Loucy (cell line): ENCODE data around the gene NUAK1.
"Not testable (repeated sequence)": the region's sequence is repeated elsewhere in the genome, so short reads cannot be mapped to it uniquely, and the experiment has no call there.

Source experiments
- H2AFZ ChIP-seq: fragments of 200-600 bp; sonication (generic); 2 replicates; pipeline ENCODE4 v1.6.0; 2016; ENCODE audit warnings: antibody characterized with exemption, mild to moderate bottlenecking, low read length, moderate library complexity
- H3F3A ChIP-seq: fragments of 200-600 bp; 2 replicates; pipeline ENCODE4 v1.6.0; 2016; ENCODE audit warnings: antibody characterized with exemption, low read depth, mild to moderate bottlenecking
- H3K27me3 ChIP-seq: fragments of 200-600 bp; sonication (generic); 2 replicates; pipeline ENCODE4 v1.6.1; 2014; ENCODE audit warnings: low read length, mild to moderate bottlenecking; ENCODE audit not compliant: insufficient read depth, poor library complexity, severe bottlenecking
- H3K36me3 ChIP-seq: fragments of 200-600 bp; sonication (generic); 2 replicates; pipeline ENCODE4 v1.6.1; 2016; ENCODE audit warnings: low read length; ENCODE audit not compliant: insufficient read depth
- H3K4me1 ChIP-seq: fragments of 200-600 bp; sonication (generic); 2 replicates; pipeline ENCODE4 v1.5.1; 2014; ENCODE audit warnings: low read length, mild to moderate bottlenecking; ENCODE audit not compliant: insufficient read depth, poor library complexity, severe bottlenecking
- H3K4me2 ChIP-seq: fragments of 200-600 bp; sonication (generic); 2 replicates; pipeline ENCODE4 v1.6.0; 2014; ENCODE audit warnings: antibody characterized with exemption, low read length, low read depth, mild to moderate bottlenecking; ENCODE audit not compliant: poor library complexity, severe bottlenecking
- H3K4me3 ChIP-seq: fragments of 200-600 bp; sonication (generic); 2 replicates; pipeline ENCODE4 v1.5.1; 2014; ENCODE audit warnings: low read length, mild to moderate bottlenecking, mixed read lengths; ENCODE audit not compliant: poor library complexity, severe bottlenecking
- H3K79me2 ChIP-seq: fragments of 200-600 bp; sonication (generic); 2 replicates; pipeline ENCODE4 v1.6.1; 2014; ENCODE audit warnings: low read length; ENCODE audit not compliant: insufficient read depth
- H3K9ac ChIP-seq: fragments of 200-600 bp; sonication (generic); 2 replicates; pipeline ENCODE4 v1.6.0; 2014; ENCODE audit warnings: mild to moderate bottlenecking, low read depth, low read length, moderate library complexity; ENCODE audit not compliant: poor library complexity, severe bottlenecking
- H3K9me2 ChIP-seq: fragments of 200-600 bp; sonication (generic); replicated peaks from 2 replicates; pipeline ENCODE4 v1.6.1; 2016; ENCODE audit warnings: low read depth, low read length, mixed read lengths
- H3K9me3 ChIP-seq: fragments of 200-600 bp; sonication (generic); 2 replicates; pipeline ENCODE4 v1.6.1; 2014; ENCODE audit warnings: mild to moderate bottlenecking, antibody characterized with exemption, low read length, low read depth; ENCODE audit not compliant: insufficient read depth
- H4K20me1 ChIP-seq: fragments of 200-600 bp; sonication (generic); 2 replicates; pipeline ENCODE4 v1.6.0; 2014; ENCODE audit warnings: antibody characterized with exemption, low read length, mild to moderate bottlenecking; ENCODE audit not compliant: insufficient read depth, poor library complexity, severe bottlenecking
- EZH2phosphoT487 ChIP-seq: fragments of 200-600 bp; IDR thresholded peaks from 2 replicates; pipeline ENCODE4 v1.6.1; 2018; ENCODE audit warnings: antibody characterized with exemption, mild to moderate bottlenecking, moderate library complexity, borderline replicate concordance
- TF ChIP-seq, protein P1 (sequence below): fragments of 200-600 bp; sonication (generic); conservative IDR thresholded peaks from 2 replicates; pipeline ENCODE4 v1.5.1; 2014; ENCODE audit warnings: mild to moderate bottlenecking, antibody characterized with exemption, low read length

Gene NUAK1

GRCh38 chr12:106019144-106019543 is 119.6 kb downstream of the NUAK1 start:
- H3K27me3 ChIP-seq = no peaks in the 10 kb centered on the region
- no peak overlapping the region for H3K4me2 ChIP-seq
- no peaks in the 10 kb centered on the region for H3K36me3 ChIP-seq
- H2AFZ ChIP-seq = no peak overlapping the region
- H4K20me1 ChIP-seq = no peaks in the 10 kb centered on the region
- TF ChIP-seq, protein P1, sequence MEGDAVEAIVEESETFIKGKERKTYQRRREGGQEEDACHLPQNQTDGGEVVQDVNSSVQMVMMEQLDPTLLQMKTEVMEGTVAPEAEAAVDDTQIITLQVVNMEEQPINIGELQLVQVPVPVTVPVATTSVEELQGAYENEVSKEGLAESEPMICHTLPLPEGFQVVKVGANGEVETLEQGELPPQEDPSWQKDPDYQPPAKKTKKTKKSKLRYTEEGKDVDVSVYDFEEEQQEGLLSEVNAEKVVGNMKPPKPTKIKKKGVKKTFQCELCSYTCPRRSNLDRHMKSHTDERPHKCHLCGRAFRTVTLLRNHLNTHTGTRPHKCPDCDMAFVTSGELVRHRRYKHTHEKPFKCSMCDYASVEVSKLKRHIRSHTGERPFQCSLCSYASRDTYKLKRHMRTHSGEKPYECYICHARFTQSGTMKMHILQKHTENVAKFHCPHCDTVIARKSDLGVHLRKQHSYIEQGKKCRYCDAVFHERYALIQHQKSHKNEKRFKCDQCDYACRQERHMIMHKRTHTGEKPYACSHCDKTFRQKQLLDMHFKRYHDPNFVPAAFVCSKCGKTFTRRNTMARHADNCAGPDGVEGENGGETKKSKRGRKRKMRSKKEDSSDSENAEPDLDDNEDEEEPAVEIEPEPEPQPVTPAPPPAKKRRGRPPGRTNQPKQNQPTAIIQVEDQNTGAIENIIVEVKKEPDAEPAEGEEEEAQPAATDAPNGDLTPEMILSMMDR = no peak
- no peak for TF ChIP-seq EZH2phosphoT487
- H3K4me3 ChIP-seq = no peak overlapping the region
- no peaks in the 10 kb centered on the region for H3K4me1 ChIP-seq
- H3K9ac ChIP-seq = no peak overlapping the region
- no peaks in the 10 kb centered on the region for H3K9me2 ChIP-seq
- H3F3A ChIP-seq = no peaks in the 10 kb centered on the region
- H3K9me3 ChIP-seq = peaks cover 12% of the 10 kb centered on the region
- H3K79me2 ChIP-seq = no peaks in the 10 kb centered on the region

DNA sequence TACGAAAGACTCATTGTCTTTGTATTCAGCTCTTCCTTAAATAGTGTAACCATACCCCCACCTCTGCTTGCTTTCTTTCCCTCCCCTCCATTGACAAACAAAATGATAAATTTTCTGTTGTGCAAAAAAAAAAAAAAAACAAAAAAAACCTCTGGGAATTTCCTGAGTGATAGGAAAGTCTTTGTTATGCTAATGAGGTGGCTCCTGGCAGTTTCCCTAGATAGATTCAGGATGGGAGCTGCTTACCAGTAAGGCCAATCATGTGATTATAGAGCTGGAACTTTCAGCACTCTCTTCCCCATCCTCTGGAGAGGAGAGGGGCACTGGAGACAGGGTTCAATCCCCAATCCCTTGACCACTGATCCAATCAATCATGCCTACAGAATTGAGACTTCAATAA is 120.5 kb downstream of the NUAK1 start:
- Histone ChIP-seq H2AFZ (no peak overlapping the region), H3K9me2 (no peaks in the 10 kb centered on the region), H3K4me3 (no peak overlapping the region), H3K4me2 (no peak overlapping the region), H3K4me1 (no peaks in the 10 kb centered on the region), H3K27me3 (no peaks in the 10 kb centered on the region), H3K9ac (no peak overlapping the region), H4K20me1 (no peaks in the 10 kb centered on the region), H3K9me3 (peaks cover 12% of the 10 kb centered on the region), H3K79me2 (no peaks in the 10 kb centered on the region), H3K36me3 (no peaks in the 10 kb centered on the region), H3F3A (no peaks in the 10 kb centered on the region)
- no peak for TF ChIP-seq EZH2phosphoT487

DNA sequence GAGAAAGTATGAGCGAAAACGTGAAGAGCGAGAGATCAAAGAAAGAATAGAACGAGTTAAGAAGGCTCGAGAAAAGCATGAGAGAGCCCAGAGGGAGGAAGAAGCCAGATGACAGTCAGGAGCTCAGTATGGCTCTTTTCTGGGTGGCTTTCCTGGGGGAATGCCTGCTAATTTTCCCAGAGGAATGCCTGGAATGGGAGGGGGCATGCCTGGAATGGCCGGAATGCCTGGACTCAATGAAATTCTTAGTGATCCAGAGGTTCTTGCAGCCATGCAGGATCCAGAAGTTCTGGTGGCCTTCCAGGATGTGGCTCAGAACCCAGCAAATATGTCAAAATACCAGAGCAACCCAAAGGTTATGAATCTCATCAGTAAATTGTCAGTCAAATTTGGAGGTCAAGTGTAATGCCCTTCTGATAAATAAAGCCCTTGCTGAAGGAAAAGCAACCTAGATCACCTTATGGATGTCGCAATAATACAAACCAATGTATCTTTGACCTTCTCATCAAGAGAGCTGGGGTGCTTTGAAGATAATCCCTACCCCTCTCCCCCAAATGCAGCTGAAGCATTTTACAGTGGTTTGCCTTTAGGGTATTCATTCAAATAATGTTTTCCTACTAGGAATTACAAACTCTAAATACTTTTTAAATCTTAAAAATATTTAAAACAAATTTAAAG is 122.0 kb downstream of the NUAK1 start:
- H3K27me3 ChIP-seq, H2AFZ ChIP-seq, H3K36me3 ChIP-seq, H3K9me2 ChIP-seq, H3K4me1 ChIP-seq, H3K4me3 ChIP-seq, H3F3A ChIP-seq, H4K20me1 ChIP-seq, H3K9ac ChIP-seq, H3K79me2 ChIP-seq, H3K4me2 ChIP-seq: not testable (repeated sequence)
- peaks cover 12% of the 10 kb centered on the region for H3K9me3 ChIP-seq

GRCh38 chr12:106015646-106016045 is 123.1 kb downstream of the NUAK1 start:
- no peaks in the 10 kb centered on the region for H3F3A ChIP-seq
- TF ChIP-seq, protein P1 = no peak
- TF ChIP-seq EZH2phosphoT487 = no peak
- H3K36me3 ChIP-seq = no peaks in the 10 kb centered on the region
- H3K4me1 ChIP-seq = no peaks in the 10 kb centered on the region
- no peak overlapping the region for H3K4me3 ChIP-seq
- no peak overlapping the region for H3K4me2 ChIP-seq
- H4K20me1 ChIP-seq = no peaks in the 10 kb centered on the region
- H3K27me3 ChIP-seq = no peaks in the 10 kb centered on the region
- no peak overlapping the region for H3K9ac ChIP-seq
- H3K9me3 ChIP-seq = peaks cover 11% of the 10 kb centered on the region
- H3K79me2 ChIP-seq = no peaks in the 10 kb centered on the region
- no peaks in the 10 kb centered on the region for H3K9me2 ChIP-seq
- H2AFZ ChIP-seq = no peak overlapping the region
